Activated effector memory CD4-positive, alpha-beta T cell treated with anti-CD3 and anti-CD28 coated beads, Interleukin-2, amount 50 U/mL, for 16 hours (primary cell): Measurements from ENCODE around the gene VIT.
"Not testable (repeated sequence)": the region's sequence is repeated elsewhere in the genome, so short reads cannot be mapped to it uniquely, and the experiment has no call there.

ENCODE experiments used
- DNase-seq: peaks from one replicate; pipeline ENCODE4 v3.0.0-alpha.2; 2020

The VIT gene

DNA sequence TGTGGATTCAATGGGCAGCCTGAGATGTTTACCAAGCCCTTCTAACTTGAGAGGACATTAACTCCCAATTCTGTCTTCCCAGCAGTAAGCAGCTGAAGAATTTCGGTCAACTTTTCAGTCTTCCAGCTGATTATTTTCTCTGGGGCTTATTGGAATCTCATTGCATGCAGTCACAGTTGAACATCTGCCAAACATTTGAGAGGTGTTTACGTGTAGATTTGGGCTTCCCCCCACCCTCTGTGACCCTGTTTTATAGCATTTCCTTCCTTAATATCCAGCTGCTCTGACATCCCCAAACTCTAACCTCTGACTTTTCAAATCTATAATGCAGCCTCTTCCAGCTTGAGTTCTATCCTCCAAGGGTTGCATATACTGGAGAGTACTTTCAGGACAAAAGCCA, 16.5 kb upstream of the VIT start:
- DNase-seq = no peak

GRCh38 chr2:36682562-36682961, 13.9 kb upstream of the VIT start:
- DNase-seq = no peak

- no peak for DNase-seq
Observed at GRCh38 chr2:36683002-36683401, 13.5 kb upstream of the VIT start.

GRCh38 chr2:36688291-36688690, 8.2 kb upstream of the VIT start:
- DNase-seq = not testable (repeated sequence)

- not testable (repeated sequence) for DNase-seq
Observed at GRCh38 chr2:36689013-36689412, 7.5 kb upstream of the VIT start.

GRCh38 chr2:36692121-36692520, 4.4 kb upstream of the VIT start:
- DNase-seq = no peak

DNA sequence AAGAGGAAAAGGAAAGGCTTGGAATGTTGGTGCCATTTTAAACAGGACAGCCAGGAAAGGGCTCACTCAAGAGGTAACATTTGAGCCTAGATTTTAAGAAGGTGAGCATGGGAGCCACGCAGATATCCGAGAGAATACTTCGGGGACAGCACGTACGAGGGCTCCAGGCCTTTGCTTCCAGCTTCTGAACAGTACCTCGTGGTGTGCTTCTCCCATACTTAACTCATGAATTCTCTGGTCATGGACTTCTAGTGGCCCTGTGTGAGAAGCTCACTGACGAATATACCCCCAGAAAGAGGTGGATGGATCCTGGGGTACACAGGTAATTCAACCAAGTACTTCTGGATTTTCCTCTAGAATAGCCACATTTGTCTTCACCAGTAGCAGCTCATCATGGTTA, 2.7 kb upstream of the VIT start:
- DNase-seq = no peak

DNA sequence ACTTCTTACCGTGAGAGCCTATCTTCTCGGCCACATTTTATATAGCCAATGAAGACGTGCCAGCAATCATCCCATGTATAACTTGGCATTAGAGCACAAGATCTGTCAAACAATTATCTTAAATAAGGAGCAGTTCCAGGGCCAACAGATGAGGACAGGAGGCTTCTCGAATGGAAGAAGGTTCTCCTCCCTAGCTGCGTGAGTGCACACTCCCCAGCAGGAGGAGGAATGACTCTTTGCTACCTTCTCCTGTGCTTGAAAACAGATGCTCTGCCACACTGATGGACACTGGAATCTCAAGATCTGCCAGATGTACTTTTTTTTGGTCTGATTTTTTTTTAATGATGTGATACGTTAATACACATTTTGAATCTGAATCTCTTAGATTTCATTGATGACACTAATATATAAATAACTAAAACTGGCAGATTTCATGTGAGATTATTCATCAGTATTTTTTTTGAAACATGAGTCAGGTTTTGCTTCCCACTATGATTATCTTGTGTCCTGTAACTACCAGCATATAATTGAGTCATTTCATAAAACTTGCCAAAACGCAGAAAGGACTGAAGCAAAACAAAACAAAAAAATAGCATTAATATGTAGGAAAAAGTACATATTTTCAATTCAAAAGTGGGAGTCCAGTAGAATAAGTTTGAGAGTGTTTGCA, 626 bp upstream of the VIT start:
- no peak for DNase-seq

DNA sequence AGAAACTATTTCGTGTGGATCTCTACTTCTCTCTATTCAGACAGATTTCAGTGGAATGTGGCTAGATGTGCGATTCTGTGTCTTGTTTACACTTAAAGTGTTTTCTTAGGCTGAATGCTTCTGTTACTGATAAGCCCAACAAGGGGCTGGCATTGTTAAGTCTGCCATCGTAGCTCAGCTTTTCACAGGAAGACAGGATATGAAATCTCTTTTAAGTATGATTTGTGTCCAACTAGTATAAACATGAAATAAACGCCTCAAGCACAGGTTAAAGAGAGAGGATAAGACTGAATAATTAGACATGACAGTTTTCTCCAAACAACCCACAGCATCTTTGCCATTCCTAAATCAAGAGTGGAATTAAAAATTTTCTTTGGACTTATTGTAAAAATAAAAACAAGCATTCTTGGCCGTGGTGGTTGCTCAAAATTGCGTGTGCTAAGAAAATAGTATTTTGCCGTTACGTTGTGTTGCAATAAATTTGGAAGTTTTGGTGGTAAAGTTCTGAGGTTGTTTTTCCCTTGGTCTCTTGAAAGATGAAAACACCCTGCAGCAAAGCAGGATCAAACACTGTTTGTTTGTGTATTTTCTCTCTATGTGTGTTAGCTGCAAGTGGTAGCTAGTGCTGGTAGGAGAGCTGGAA, 1.0 kb downstream of the VIT start:
- no peak for DNase-seq

DNA sequence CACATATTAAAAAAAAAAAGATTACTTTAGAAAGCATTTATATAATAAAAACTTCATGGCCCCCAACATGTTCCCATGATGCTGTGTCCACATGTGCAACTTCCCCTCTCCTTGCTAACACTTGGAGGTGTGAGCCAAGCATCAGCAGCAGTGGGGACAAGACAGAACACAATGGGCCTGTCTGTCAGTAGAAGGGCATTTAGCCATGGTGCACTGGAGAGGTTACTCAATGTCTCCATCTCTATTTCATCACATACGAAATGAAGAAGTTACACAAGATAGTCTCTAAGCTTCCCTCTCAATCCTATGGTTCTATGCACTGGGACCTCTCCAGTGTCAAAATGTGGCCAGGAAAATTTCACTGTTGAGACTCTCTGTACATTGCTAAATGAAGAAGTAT, 2.5 kb downstream of the VIT start:
- DNase-seq = no peak

DNA sequence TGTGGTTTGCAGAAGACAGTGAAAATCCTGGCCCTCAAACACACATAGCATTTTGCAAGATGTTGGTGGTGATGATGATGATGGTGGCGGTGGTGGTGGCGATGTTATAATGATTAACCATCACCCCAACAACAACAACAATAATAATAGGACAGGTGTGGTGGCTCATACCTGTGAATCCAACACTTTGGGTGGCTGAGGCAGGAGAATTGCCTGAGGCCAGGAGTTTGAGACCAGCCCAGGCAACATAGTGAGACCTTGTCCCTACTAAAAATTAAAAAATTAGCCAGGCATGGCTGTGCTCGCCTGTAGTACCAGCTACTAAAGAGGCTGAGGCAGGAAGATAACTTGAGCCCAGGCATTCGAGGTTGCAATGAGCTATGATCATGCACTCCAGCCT, 3.8 kb downstream of the VIT start:
- no peak for DNase-seq

GRCh38 chr2:36701391-36701795, 4.9 kb downstream of the VIT start:
- no peak for DNase-seq

- DNase-seq = no peak
Observed at GRCh38 chr2:36701918-36702317, 5.4 kb downstream of the VIT start.

- no peak for DNase-seq
Observed at GRCh38 chr2:36702781-36703180, 6.3 kb downstream of the VIT start.

- DNase-seq = no peak
Observed at GRCh38 chr2:36704475-36705150, 8.1 kb downstream of the VIT start.

DNA sequence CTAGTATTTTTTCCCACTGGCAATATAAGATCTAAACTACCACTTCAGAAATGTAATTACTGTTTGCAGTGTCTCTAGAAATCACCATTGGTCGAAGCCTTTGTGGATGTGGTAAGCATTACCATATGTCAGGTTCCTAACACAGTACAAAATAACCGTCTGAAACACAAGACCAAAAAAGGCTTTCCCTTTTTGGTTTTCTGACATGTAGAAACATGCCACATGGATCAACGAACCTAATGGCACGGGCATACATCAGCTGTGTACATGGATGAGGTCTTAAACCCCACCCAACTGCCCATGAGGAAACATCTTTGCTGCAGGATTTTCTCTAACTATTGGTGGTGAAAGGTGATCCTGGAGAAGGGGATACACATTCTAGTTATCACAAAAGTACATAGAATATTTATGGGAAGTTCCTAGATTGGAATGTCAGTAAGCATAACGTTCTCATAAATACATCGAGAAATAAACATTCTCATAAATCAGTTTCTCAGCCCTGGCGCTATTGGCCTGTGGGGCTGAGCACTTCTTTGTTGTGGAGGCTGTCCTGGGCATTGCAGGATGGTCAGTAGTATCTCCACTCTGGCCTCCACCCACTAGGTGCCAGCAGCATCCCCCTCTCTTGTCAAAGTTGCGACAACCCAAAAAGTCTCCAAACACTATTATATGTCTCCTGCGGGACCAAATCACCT, 9.0 kb downstream of the VIT start:
- DNase-seq = no peak

DNA sequence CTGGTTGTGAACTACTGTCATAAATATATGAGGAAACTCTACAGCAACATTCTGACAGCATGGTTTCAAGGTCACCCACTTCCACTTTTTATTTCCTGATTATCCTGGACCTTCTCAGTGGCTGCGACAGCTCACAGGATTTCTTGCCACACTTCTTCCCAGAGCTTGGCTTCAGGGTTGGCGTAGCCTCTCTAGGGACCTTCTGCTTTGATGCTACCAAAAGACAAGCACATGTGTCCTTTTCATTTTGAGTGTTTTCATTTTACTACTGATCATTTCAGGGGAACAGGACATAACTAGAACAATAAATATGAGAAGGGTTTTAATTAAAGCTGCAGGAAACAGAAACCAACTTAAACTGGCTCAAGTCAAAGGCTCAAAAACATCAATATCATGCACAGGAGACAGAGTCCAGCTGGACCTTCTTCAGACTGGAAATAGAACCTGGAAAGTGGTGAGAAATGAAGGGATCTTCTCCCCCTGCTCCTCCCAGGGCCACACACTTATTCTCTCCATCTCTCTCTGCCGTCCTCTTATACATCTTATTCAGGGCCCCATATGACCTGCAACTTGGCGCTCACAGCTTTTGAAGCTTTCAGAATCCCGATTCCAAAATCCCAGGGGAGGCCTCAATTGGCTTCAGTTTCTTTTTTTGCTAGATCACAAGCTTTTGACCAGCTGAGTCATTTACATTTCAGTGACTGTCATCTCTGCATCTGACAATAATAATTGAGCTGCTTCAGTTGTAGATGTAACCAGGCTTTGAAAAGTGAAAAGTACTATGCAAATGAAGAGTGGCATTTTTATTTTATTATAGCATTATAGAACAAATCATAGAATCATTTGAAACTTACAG, 9.7 kb downstream of the VIT start:
- DNase-seq = no peak

DNA sequence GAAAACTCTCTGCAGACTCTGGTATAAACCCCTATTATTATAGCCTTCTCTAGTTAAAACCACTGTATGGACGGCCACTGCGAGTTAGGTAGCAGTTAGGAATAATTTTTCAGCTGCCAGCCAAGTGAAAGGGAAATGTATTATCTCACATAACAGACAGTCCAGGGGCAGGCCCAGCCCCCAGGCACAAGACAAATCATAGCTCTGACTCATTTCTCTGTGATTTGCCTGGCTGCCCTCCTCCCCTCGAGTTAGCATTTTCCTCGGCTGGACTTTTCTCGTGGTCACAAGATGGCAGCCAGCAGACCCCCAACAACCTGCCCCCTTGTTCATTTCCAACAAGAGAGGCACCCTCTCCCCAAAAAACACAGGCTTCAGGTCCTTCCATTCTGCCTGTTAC, 10.5 kb downstream of the VIT start:
- DNase-seq = no peak

DNA sequence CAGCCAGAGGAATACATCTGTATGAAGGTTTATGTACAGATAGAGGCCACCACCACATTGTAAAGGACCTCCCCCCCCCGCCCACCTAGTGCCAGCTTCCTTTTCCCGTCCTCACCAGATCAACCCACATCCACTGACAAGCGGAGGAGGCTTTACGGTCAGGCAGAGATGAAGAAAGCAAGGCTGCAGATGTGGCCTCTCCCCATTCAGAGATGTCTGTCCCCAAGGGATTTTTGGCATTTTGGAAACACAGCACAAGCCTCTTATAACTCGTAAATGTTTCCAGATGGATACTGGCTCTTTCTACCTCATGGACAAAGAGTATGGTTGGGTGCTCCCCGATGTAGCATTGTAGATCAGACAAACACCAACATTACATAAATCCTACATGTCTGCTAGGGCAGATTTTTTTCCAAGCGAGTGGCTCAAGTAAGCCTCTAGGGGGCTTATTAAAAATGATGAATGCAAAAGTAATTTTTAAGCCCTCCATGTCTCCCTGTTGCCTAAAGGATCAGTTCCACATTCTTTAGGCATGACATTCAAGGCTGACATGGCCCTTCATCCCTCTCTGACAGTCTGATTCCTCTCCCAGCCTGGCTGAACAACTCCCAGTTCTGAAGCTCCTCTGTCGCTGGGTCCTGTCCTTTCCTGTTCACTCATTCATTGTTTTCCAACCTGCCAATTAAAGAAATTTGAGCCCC, 11.7 kb downstream of the VIT start:
- DNase-seq = no peak

DNA sequence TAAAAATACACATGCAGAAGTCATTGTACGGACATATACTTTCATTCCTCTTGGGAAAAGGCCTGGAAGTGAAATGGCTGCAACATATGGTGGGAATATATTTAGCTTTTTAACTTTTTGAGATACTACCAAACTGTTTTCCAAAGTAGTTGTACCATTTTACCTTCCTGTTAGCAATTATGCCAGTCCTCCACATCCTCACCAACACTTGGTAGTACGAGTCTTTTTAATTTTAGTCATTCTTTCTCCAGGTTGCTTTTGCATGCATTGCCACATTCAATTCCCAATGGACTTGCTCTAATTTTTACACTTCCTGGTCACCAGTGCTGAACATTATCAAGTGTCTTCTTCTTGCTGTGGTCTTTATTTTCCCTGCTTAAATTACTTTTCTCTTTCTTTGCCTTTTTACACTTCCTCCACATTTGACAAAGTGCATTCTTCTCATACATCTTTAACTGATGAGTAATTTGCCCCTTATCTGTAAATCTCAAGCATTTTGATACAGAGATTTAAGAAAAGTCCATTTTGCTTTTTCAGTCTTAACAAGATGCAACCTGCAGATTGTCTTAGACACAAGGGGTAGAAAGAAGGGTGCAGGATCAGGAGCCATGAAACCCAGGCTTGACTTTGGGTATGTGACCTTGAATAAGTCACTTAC, 14.5 kb downstream of the VIT start:
- no peak for DNase-seq

GRCh38 chr2:36711741-36712314, 15.3 kb downstream of the VIT start:
- no peak for DNase-seq
